GM12878 (cell line): ENCODE measurements around the gene SPTBN2. TPM values are rescaled to one million over a fixed set of nuclear protein-coding genes. Genes with fewer than 3 reads are reported as not detected.

Experiments used
- ATAC-seq: fragments of 200-7000 bp; cut with Tn5 transposase; 3 replicates; pipeline ENCODE4 v1.9.1; 2020; ENCODE audit warnings: mild to moderate bottlenecking, moderate library complexity
- BruUV-seq: library from RNA; stranded (reverse); fragments of 400-500 nt; replicated peaks from 2 replicates; lab custom pipeline; 2021; lab: Mats Ljungman, UMichigan
- CTCF ChIA-PET: fragments of 300-600 bp; sonication (Branson Sonifier 250); formaldehyde crosslinking; extraction: SDS; loops from one replicate; lab custom pipeline; 2021; ENCODE audit warnings: inconsistent platforms; lab: Yijun Ruan, JAX
- POLR2A ChIA-PET: fragments of 350-600 bp; formaldehyde crosslinking; extraction: SDS; loops from one replicate; lab custom pipeline; 2021; ENCODE audit warnings: inconsistent platforms; lab: Charles Lee
- RAD21 ChIA-PET: fragments of 300-600 bp; sonication (Branson Sonifier 250); formaldehyde crosslinking; loops from one replicate; lab custom pipeline; 2023; ENCODE audit warnings: antibody characterized with exemption; ENCODE audit not compliant: unreplicated experiment; lab: Charles Lee
- SMC1A ChIA-PET: fragments of 300-600 bp; sonication (Branson Sonifier 250); formaldehyde crosslinking; loops from one replicate; lab custom pipeline; 2023; ENCODE audit not compliant: unreplicated experiment, uncharacterized antibody; lab: Charles Lee
- DNase-seq: peaks from one replicate; pipeline ENCODE4 v3.0.0-alpha.2; 2011; ENCODE audit warnings: low read depth, low spot score
- FAIRE-seq: peaks from 3 replicates; lab custom pipeline; 2011; peaks lifted over from hg19 to GRCh38; lab: Jason Lieb, UNC
- H2AFZ ChIP-seq: 2 replicates; pipeline ENCODE4 v1.6.0; 2011; ENCODE audit warnings: low read depth, low read length, control low read depth; ENCODE audit not compliant: control insufficient read depth
- H3K27ac ChIP-seq: 2 replicates; pipeline ENCODE4 v1.5.1; 2011; ENCODE audit warnings: control low read depth; ENCODE audit not compliant: control insufficient read depth, insufficient read depth
- H3K27me3 ChIP-seq, 2 experiments: replicated peaks in 1 of 2; 2 replicates each; pipeline versions ENCODE4 v1.6.0 to v1.6.1; 2011; ENCODE audit warnings: low read length in 1 of 2; ENCODE audit not compliant: control insufficient read depth in 2 of 2, insufficient read depth in 2 of 2
- H3K36me3 ChIP-seq, 2 experiments: 2 replicates each; pipeline ENCODE4 v1.5.1; 2011; ENCODE audit warnings: low read length in 1 of 2; ENCODE audit not compliant: control insufficient read depth in 2 of 2, insufficient read depth in 2 of 2
- H3K4me1 ChIP-seq: 2 replicates; pipeline ENCODE4 v1.6.1; 2011; ENCODE audit warnings: mild to moderate bottlenecking, low read length, moderate library complexity, mixed read lengths; ENCODE audit not compliant: control insufficient read depth, insufficient read depth
- H3K4me2 ChIP-seq: 2 replicates; pipeline ENCODE4 v1.6.0; 2011; ENCODE audit warnings: control low read depth; ENCODE audit not compliant: control insufficient read depth, insufficient read depth
- H3K4me3 ChIP-seq: fragments of 200-600 bp; sonication (generic); 2 replicates; pipeline ENCODE4 v1.5.1; 2016
- H3K79me2 ChIP-seq: 2 replicates; pipeline ENCODE4 v1.6.0; 2011; ENCODE audit warnings: low read length; ENCODE audit not compliant: control insufficient read depth, insufficient read depth
- H3K9ac ChIP-seq: 2 replicates; pipeline ENCODE4 v1.8.0; 2011; ENCODE audit warnings: low read length, control low read depth, mixed read lengths; ENCODE audit not compliant: control insufficient read depth, insufficient read depth
- H3K9me3 ChIP-seq: replicated peaks from 3 replicates; pipeline ENCODE4 v1.5.1; 2011; ENCODE audit warnings: mild to moderate bottlenecking, low read length; ENCODE audit not compliant: control insufficient read depth, insufficient read depth
- H4K20me1 ChIP-seq: 2 replicates; pipeline ENCODE4 v1.6.0; 2011; ENCODE audit not compliant: control insufficient read depth, insufficient read depth
- ATF2 ChIP-seq: IDR thresholded peaks from 2 replicates; pipeline ENCODE4 v1.6.1; 2012; ENCODE audit warnings: low read length, inconsistent platforms
- CHD2 ChIP-seq: IDR thresholded peaks from 2 replicates; pipeline ENCODE4 v1.6.1; 2011; ENCODE audit warnings: low read depth, low read length, improper control_type of control experiment, borderline replicate concordance
- MTA3 ChIP-seq: IDR thresholded peaks from 2 replicates; pipeline ENCODE4 v1.6.1; 2012; ENCODE audit warnings: low read length, inconsistent platforms, borderline replicate concordance
- TCF3 ChIP-seq: IDR thresholded peaks from 2 replicates; pipeline ENCODE4 v1.6.1; 2012; ENCODE audit warnings: low read depth, mild to moderate bottlenecking, low read length, borderline replicate concordance; ENCODE audit not compliant: insufficient read depth
- ZSCAN29 ChIP-seq: fragments of 450-650 bp; IDR thresholded peaks from 2 replicates; pipeline ENCODE4 v1.6.1; 2017; ENCODE audit warnings: mild to moderate bottlenecking, moderate library complexity
- WGBS: methylation state at CpG from one replicate; pipeline ENCODE4 v1.1.6; 2016; ENCODE audit warnings: low lambda C conversion rate; ENCODE audit not compliant: insufficient replicate concordance, insufficient coverage; ENCODE audit errors: missing lambda C conversion rate; 5-methylcytosine and 5-hydroxymethylcytosine counted together
- in situ Hi-C: fragments of 300-500 bp; cut with MboI; formaldehyde crosslinking; loops from 9 replicates; pipeline ENCODE4 v1.14.3; 2018; ENCODE audit warnings: mixed read lengths
- intact Hi-C: fragments of 100-400 bp; cut with micrococcal nuclease; formaldehyde crosslinking; loops from one replicate; pipeline ENCODE4 v1.14.2; 2022; ENCODE audit not compliant: unreplicated experiment
- polyA plus RNA-seq, 11 experiments: library from polyadenylated mRNA; depleted of rRNA in 4 of 11; unstranded in 6 of 11; stranded (reverse) in 5 of 11; fragments of >200 nt; fragmentation: Nextera tagmentation in 4 of 11; fragmentation: Illumina TruSeq in 1 of 11; extraction: Ambion mirVana in 4 of 11; extraction: Trizol in 1 of 11; gene quantifications; 1 replicate in 1 of 11; 2 replicates in 10 of 11; pipeline versions ENCODE4 v1.2.1 to v1.2.3, GENCODE V29; 2011 to 2016; ENCODE audit warnings: inconsistent platforms in 2 of 11, missing spikeins in 2 of 11, low read depth in 1 of 11
- total RNA-seq, 4 experiments: library from RNA; depleted of rRNA in 3 of 4; stranded (reverse); fragments of >200 nt in 3 of 4; fragmentation: Illumina TruSeq in 1 of 4; extraction: Trizol in 1 of 4; gene quantifications; 2 replicates each; pipeline versions ENCODE4 v1.2.1 to v1.2.3, GENCODE V29; 2013 to 2021

The SPTBN2 gene
- total and polyA plus RNA-seq, 10 of the 15 experiments (the other 5 are each of a cell fraction or from before 2014, with no cell fraction given) = 0.38 to 1.0 (median 0.69) TPM; not detected in 5

GRCh38 chr11:66694056-66694410, 35.0 kb downstream of the SPTBN2 start:
- intact Hi-C loops = loop anchor here (1.0 kb wide), 2 partner anchors 140 to 189 kb away; no protein-coding TSS in a partner anchor
- RAD21 ChIA-PET = interaction anchor here (1.8 to 3.5 kb wide), 3 partner anchors 140 to 187 kb away, joined by 5 to 15 read pairs (median 10); partner anchors contain the start of gene RCE1
- TF ChIP-seq TCF3 = no peak
- no peak for TF ChIP-seq ZSCAN29
- no peak for TF ChIP-seq CHD2
- no peak for TF ChIP-seq MTA3
- TF ChIP-seq ATF2 = no peak
- H3K4me2 ChIP-seq = no peak overlapping the region
- H3K36me3 ChIP-seq = no peaks in the 10 kb centered on the region
- H3K27ac ChIP-seq = no peak overlapping the region
- no peak for FAIRE-seq
- POLR2A ChIA-PET = no interaction called here
- SMC1A ChIA-PET = interaction anchor here (1.5 to 5.8 kb wide), 2 partner anchors 140 to 179 kb away, joined by 3 to 38 read pairs; no protein-coding TSS in a partner anchor
- H4K20me1 ChIP-seq = no peaks in the 10 kb centered on the region
- ATAC-seq = no peak
- H3K27me3 ChIP-seq = no peaks in the 10 kb centered on the region; a peak in 1 of 4 replicates
- H3K9me3 ChIP-seq = no peaks in the 10 kb centered on the region
- CTCF ChIA-PET = interaction anchor here (0.6 to 5.8 kb wide), 8 partner anchors 8 to 174 kb away, joined by 3 to 67 read pairs (median 4); partner anchors contain the start of gene RCE1
- no peaks in the 10 kb centered on the region for H3K79me2 ChIP-seq
- no peak overlapping the region for H3K4me3 ChIP-seq
- H3K4me1 ChIP-seq = no peaks in the 10 kb centered on the region
- in situ Hi-C loops = loop anchor here (5.0 kb wide), 2 partner anchors 138 to 188 kb away; no protein-coding TSS in a partner anchor
- DNase-seq = no peak
- no peak overlapping the region for H2AFZ ChIP-seq
- BruUV-seq = no TSS peak
- WGBS = 64% methylated on average over 11 of the region's 13 CpGs
- H3K9ac ChIP-seq = no peak overlapping the region
